PC-9 (cell line): ENCODE data around the gene MXD4.

ENCODE experiments used
- CTCF ChIP-seq: fragments of 200-600 bp; sonication (generic); conservative IDR thresholded peaks from 2 replicates; pipeline ENCODE4 v1.6.1; 2017; ENCODE audit warnings: mixed run types, antibody characterized with exemption, mild to moderate bottlenecking, moderate library complexity
- EZH2 ChIP-seq: fragments of 200-600 bp; sonication (generic); IDR thresholded peaks from 2 replicates; pipeline ENCODE4 v1.8.0; 2017; ENCODE audit warnings: antibody characterized with exemption, low read depth

GRCh38 chr4:2262944-2263250 is 988 bp upstream of the MXD4 start:
- no peak for TF ChIP-seq CTCF
- TF ChIP-seq EZH2, result no peak
